ENCODE measurements around the gene PIGH.

PIGH gene

DNA sequence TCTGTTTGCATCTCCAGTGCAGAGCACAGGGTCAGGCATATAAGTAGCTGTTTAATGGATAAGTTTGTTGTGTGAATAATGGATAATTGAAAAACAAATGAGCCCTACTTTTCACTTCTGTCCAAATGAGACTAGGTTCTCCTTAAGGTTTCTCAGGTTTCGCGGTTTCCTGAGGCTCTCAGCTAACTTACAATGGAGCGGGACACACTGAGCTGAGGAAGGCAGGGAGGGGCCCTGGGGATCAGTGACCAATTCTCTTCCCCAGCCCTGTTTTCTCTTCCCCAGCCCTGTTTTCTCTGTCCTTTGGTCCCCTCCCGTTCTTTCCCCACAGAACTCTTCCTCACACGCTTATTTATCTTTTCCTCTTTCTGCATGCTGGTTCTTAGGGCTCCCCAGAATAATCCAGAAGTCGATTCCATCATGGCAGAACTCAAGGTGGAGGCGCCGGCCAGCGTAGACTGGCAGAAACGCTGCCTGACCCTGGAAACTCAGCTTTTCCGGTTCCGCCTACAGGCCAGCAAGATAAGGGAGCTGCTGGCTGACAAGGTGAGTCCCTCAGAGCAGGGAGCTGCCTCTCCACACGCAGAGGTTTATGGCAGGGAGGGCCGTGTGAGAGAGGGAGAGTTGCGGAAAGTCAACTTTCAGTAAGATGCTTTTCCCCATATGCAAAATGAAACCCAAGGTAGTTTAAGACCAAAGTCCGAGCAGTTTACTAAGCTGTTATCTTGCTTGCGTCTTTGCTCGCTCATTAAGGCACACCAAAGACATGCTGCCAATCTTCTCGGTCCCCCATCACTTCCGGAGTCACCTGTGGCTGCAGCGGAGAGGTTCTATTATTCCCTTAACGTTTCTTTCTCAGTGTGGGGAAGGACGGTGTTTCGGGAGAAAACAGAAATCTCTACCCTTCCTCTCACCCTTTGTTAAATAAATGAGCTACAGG lies 58.4 kb downstream of the PIGH start:
- no peak overlapping the region for H3K27ac Mint-ChIP-seq
- peaks cover 3% of the 10 kb centered on the region for H3K9me3 Mint-ChIP-seq
- DNase-seq (ENCODE audit: low spot score): no peak
- H3K36me3 Mint-ChIP-seq (ENCODE audit: low read depth): no peaks in the 10 kb centered on the region
- H3K4me1 Mint-ChIP-seq (ENCODE audit: low read depth): peaks cover 6% of the 10 kb centered on the region
- H3K4me3 Mint-ChIP-seq: peak overlapping the region; percentile 61
- H3K27me3 Mint-ChIP-seq (ENCODE audit: low read depth): peaks cover 57% of the 10 kb centered on the region

Measured in T-helper 2 cell treated with Interferon-gamma antibody and Interleukin-4, amounts not matched to agents 5 μg/mL and 100 μg/mL, for 36 hours (primary cell).